IgD-negative memory B cell (primary cell): ENCODE data around the gene SMIM1. TPM values are rescaled to one million over a fixed set of nuclear protein-coding genes. Genes with fewer than 3 reads are reported as not detected.

Experiments
- H3K27ac Mint-ChIP-seq, 3 donors: one replicate each; pipeline ENCODE4 v1.8.0; 2020 to 2022; ENCODE audit warnings: mild to moderate bottlenecking in 3 of 3, mixed read lengths in 3 of 3, moderate library complexity in 1 of 3
- H3K27me3 Mint-ChIP-seq: one replicate; pipeline ENCODE4 v1.8.0; 2021; ENCODE audit warnings: mixed read lengths
- H3K36me3 Mint-ChIP-seq: one replicate; pipeline ENCODE4 v1.8.0; 2020; ENCODE audit warnings: mild to moderate bottlenecking, mixed read lengths
- H3K4me1 Mint-ChIP-seq, 3 donors: one replicate each; pipeline ENCODE4 v1.8.0; 2020 to 2022; ENCODE audit warnings: mixed read lengths in 3 of 3, mild to moderate bottlenecking in 1 of 3
- H3K4me3 Mint-ChIP-seq, 4 donors: one replicate each; pipeline ENCODE4 v1.8.0; 2020 to 2022; ENCODE audit warnings: mild to moderate bottlenecking in 4 of 4, mixed read lengths in 4 of 4, moderate library complexity in 3 of 4
- H3K9me3 Mint-ChIP-seq, 3 donors: one replicate each; pipeline ENCODE4 v1.8.0; 2020 to 2021; ENCODE audit warnings: mixed read lengths in 3 of 3, mild to moderate bottlenecking in 1 of 3
- polyA plus RNA-seq: library from polyadenylated mRNA; unstranded; fragments of 300-500 nt; fragmentation: Illumina TruSeq; gene quantifications from one replicate; pipeline ENCODE4 v1.2.3, GENCODE V29; 2021

SMIM1 gene
- polyA plus RNA-seq, 1 donor from 2014 or later = not detected

DNA sequence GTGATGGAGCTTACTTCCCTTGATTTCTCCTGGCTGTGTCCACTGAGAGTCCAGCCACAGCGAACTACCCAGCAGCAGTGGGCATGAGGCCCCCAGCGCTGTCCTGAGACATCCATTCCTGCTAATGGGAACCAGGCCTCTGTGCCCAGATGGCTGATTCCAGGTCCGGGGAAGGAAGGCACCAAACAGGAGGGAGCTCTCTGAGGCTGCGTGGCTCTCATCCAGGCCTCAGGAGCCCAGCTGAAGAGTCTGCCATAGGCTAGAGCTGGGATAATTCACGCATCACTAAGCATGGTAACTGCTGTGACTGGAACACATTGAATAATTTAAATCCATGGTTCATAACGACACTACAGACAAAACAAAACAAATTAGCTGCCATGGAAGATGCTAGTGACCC is 48.5 kb downstream of the SMIM1 start:
- no peak overlapping the region for H3K4me3 Mint-ChIP-seq
- no peaks in the 10 kb centered on the region for H3K9me3 Mint-ChIP-seq
- H3K4me1 Mint-ChIP-seq = peaks cover 0 to 1% (median 0%) of the 10 kb centered on the region in 3 donors
- peaks cover 4% of the 10 kb centered on the region for H3K36me3 Mint-ChIP-seq
- H3K27ac Mint-ChIP-seq = no peak overlapping the region
- H3K27me3 Mint-ChIP-seq = no peaks in the 10 kb centered on the region

DNA sequence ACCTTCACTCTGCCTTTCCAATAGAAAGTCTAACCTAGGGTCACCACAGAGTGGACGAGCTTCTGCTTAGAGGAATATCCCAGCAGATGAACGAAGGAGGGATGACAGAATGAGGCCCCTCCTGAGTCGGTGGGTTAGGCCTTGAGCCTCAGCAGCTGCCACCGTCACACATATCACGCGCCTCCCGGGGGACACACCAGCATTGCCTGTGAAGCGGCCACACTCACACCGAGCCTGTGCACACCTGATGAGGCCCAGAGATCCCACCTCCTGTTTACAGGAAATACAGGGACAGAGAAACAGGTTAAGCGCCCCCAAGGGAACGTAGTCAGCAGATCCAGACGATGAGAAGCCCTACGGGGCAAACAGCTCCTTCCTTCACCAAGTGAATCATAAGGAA is 48.9 kb downstream of the SMIM1 start:
- H3K4me1 Mint-ChIP-seq = peaks cover 0 to 1% (median 0%) of the 10 kb centered on the region in 3 donors
- H3K4me3 Mint-ChIP-seq = no peak overlapping the region
- no peaks in the 10 kb centered on the region for H3K9me3 Mint-ChIP-seq
- peaks cover 2% of the 10 kb centered on the region for H3K36me3 Mint-ChIP-seq
- H3K27ac Mint-ChIP-seq = no peak overlapping the region
- no peaks in the 10 kb centered on the region for H3K27me3 Mint-ChIP-seq

- H3K4me3 Mint-ChIP-seq = no peak overlapping the region
- H3K36me3 Mint-ChIP-seq = peaks cover 2% of the 10 kb centered on the region
- no peaks in the 10 kb centered on the region for H3K9me3 Mint-ChIP-seq
- peaks cover 0 to 1% (median 0%) of the 10 kb centered on the region in 3 donors for H3K4me1 Mint-ChIP-seq
- H3K27ac Mint-ChIP-seq = no peak overlapping the region
- no peaks in the 10 kb centered on the region for H3K27me3 Mint-ChIP-seq
These were observed 49.4 kb downstream of the SMIM1 start for GRCh38 chr1:3821908-3822307.

- H3K4me1 Mint-ChIP-seq = peaks cover 0 to 1% (median 0%) of the 10 kb centered on the region in 3 donors
These were observed 49.9 kb downstream of the SMIM1 start for GRCh38 chr1:3822421-3822820.

GRCh38 chr1:3824650-3825049 is 52.1 kb downstream of the SMIM1 start:
- Mint-ChIP-seq H3K36me3 (peaks cover 9% of the 10 kb centered on the region), H3K27me3 (no peaks in the 10 kb centered on the region), H3K4me1 (peaks cover 0 to 1% (median 0%) of the 10 kb centered on the region in 3 donors), H3K9me3 (no peaks in the 10 kb centered on the region), H3K4me3 (no peak overlapping the region), H3K27ac (no peak overlapping the region)

More at GRCh38 chr1:3822421-3822820, 49.9 kb downstream of the SMIM1 start:
- Mint-ChIP-seq H3K27me3 (no peaks in the 10 kb centered on the region), H3K36me3 (peaks cover 2% of the 10 kb centered on the region), H3K9me3 (no peaks in the 10 kb centered on the region), H3K4me3 (no peak overlapping the region), H3K27ac (no peak overlapping the region)

DNA sequence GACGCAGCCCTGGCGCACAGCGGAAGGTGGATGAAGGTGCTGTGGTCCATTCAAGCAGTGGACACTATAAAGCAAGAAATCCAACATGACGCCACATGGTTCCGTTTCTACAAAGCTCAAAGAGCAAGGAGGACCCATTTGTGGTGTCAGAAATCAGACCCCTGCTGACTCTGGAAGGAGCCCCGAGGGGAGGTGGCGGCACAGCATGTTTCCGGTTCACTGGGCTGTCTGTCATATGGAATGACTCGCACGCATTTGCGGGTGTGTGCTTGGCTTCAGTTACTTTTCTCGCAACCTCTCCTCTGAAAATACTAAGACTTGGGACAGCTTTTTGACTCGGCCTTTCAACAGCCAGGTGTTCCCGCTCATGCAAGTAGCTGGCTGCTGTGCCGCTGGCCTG is 52.8 kb downstream of the SMIM1 start:
- peaks cover 0 to 1% (median 0%) of the 10 kb centered on the region in 3 donors for H3K4me1 Mint-ChIP-seq
- no peak overlapping the region for H3K4me3 Mint-ChIP-seq
- H3K36me3 Mint-ChIP-seq = peaks cover 10% of the 10 kb centered on the region
- H3K27me3 Mint-ChIP-seq = no peaks in the 10 kb centered on the region
- H3K27ac Mint-ChIP-seq = no peak overlapping the region
- no peaks in the 10 kb centered on the region for H3K9me3 Mint-ChIP-seq

Other genes starting within 250 kb of the SMIM1 start
- 2.3 TPM for gene MEGF6, start 161.2 kb upstream of the SMIM1 start, polyA plus RNA-seq
- 37.8 TPM for gene TPRG1L, start 147.7 kb upstream of the SMIM1 start, polyA plus RNA-seq
- 29.7 TPM for gene WRAP73, start 122.6 kb upstream of the SMIM1 start, polyA plus RNA-seq
- gene TP73, start 120.2 kb upstream of the SMIM1 start, polyA plus RNA-seq = 0.88 TPM
- gene CCDC27, start 20.3 kb upstream of the SMIM1 start, polyA plus RNA-seq = not detected
- 21.4 TPM for gene LRRC47, start 23.7 kb downstream of the SMIM1 start, polyA plus RNA-seq
- gene CEP104, start 84.5 kb downstream of the SMIM1 start, polyA plus RNA-seq = 18.3 TPM
- gene DFFB, start 84.7 kb downstream of the SMIM1 start, polyA plus RNA-seq = 7.1 TPM
- gene C1orf174, start 127.5 kb downstream of the SMIM1 start, polyA plus RNA-seq = 29.4 TPM